ENCODE measurements around the gene TRIB2. TPM values are rescaled to one million over a fixed set of nuclear protein-coding genes. Genes with fewer than 3 reads are reported as not detected.

TRIB2 gene
- total and polyA plus RNA-seq, 2 experiments from 2014 or later: 19.2 to 27.2 TPM

GRCh38 chr2:12685145-12685544 lies 31.6 kb upstream of the TRIB2 start:
- no peak for DNase-seq (ENCODE audit: low spot score)
- Histone ChIP-seq H3K27me3 (no peaks in the 10 kb centered on the region), H4K20me1 (ENCODE audit: insufficient read depth, poor library complexity, severe bottlenecking) (no peaks in the 10 kb centered on the region), H3K4me3 (no peak overlapping the region), H3K4me1 (ENCODE audit: insufficient read depth) (peaks cover 8% of the 10 kb centered on the region), H3K79me2 (no peaks in the 10 kb centered on the region), H3K9me3 (ENCODE audit: low read depth) (no peaks in the 10 kb centered on the region), H3K27ac (no peak overlapping the region), H3K4me2 (no peak overlapping the region), H2AFZ (no peak overlapping the region), H3K9me2 (replicated peaks; ENCODE audit: insufficient read depth) (no peaks in the 10 kb centered on the region), H3K36me3 (replicated peaks; ENCODE audit: insufficient read depth, low read depth) (no peaks in the 10 kb centered on the region)
- TF ChIP-seq EZH2phosphoT487 (IDR thresholded peaks at IDR 0.05; ENCODE audit: low read depth, severe bottlenecking, unreplicated experiment): no peak
- no peak for TF ChIP-seq EZH2 (IDR thresholded peaks at IDR 0.05; ENCODE audit: borderline replicate concordance)
- TF ChIP-seq, protein P1, sequence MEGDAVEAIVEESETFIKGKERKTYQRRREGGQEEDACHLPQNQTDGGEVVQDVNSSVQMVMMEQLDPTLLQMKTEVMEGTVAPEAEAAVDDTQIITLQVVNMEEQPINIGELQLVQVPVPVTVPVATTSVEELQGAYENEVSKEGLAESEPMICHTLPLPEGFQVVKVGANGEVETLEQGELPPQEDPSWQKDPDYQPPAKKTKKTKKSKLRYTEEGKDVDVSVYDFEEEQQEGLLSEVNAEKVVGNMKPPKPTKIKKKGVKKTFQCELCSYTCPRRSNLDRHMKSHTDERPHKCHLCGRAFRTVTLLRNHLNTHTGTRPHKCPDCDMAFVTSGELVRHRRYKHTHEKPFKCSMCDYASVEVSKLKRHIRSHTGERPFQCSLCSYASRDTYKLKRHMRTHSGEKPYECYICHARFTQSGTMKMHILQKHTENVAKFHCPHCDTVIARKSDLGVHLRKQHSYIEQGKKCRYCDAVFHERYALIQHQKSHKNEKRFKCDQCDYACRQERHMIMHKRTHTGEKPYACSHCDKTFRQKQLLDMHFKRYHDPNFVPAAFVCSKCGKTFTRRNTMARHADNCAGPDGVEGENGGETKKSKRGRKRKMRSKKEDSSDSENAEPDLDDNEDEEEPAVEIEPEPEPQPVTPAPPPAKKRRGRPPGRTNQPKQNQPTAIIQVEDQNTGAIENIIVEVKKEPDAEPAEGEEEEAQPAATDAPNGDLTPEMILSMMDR (IDR thresholded peaks at IDR 0.05; ENCODE audit: poor library complexity): no peak
- 100% methylated on average over 3 of the region's 3 CpGs for WGBS (ENCODE audit: low lambda C conversion rate, missing lambda C conversion rate)

GRCh38 chr2:12685956-12686355 lies 30.8 kb upstream of the TRIB2 start:
- H3K4me2 ChIP-seq: no peak overlapping the region
- H3K9me2 ChIP-seq (replicated peaks; ENCODE audit: insufficient read depth): no peaks in the 10 kb centered on the region
- TF ChIP-seq, protein P1 (IDR thresholded peaks at IDR 0.05; ENCODE audit: poor library complexity): no peak
- TF ChIP-seq EZH2phosphoT487 (IDR thresholded peaks at IDR 0.05; ENCODE audit: low read depth, severe bottlenecking, unreplicated experiment) (no peak), EZH2 (IDR thresholded peaks at IDR 0.05; ENCODE audit: borderline replicate concordance) (no peak)
- no peak for DNase-seq (ENCODE audit: low spot score)
- H4K20me1 ChIP-seq (ENCODE audit: insufficient read depth, poor library complexity, severe bottlenecking): no peaks in the 10 kb centered on the region
- peaks cover 8% of the 10 kb centered on the region for H3K4me1 ChIP-seq (ENCODE audit: insufficient read depth)
- 85% methylated on average over 6 of the region's 6 CpGs for WGBS (ENCODE audit: low lambda C conversion rate, missing lambda C conversion rate)
- H3K9me3 ChIP-seq (ENCODE audit: low read depth): no peaks in the 10 kb centered on the region
- H3K36me3 ChIP-seq (replicated peaks; ENCODE audit: insufficient read depth, low read depth): no peaks in the 10 kb centered on the region
- no peaks in the 10 kb centered on the region for H3K79me2 ChIP-seq
- no peak overlapping the region for H3K4me3 ChIP-seq
- no peak overlapping the region for H3K27ac ChIP-seq
- H2AFZ ChIP-seq: no peak overlapping the region
- no peaks in the 10 kb centered on the region for H3K27me3 ChIP-seq

- WGBS (ENCODE audit: low lambda C conversion rate, missing lambda C conversion rate): 78% methylated on average over 7 of the region's 7 CpGs
- TF ChIP-seq EZH2phosphoT487 (IDR thresholded peaks at IDR 0.05; ENCODE audit: low read depth, severe bottlenecking, unreplicated experiment) (no peak), EZH2 (IDR thresholded peaks at IDR 0.05; ENCODE audit: borderline replicate concordance) (no peak)
Measured at GRCh38 chr2:12686708-12687283, 29.9 kb upstream of the TRIB2 start.

DNA sequence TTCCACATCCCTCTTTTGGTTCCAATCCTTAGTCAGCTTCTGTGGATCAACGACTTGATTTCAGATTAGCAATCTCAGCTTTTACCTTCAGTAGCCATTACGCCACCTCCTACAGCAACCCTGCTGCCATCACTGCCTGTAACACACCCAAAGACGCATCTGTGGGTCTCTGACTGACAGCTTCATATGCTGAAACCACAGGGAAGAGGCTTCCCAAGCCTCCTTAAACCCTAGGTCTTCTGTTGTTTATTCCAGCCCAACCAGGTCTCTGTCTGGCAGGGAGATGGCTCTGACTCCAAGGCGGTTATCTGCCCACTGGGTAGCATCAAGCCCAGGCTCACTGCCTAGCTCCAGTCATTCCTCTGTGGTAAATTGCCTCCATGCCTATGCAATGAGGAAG lies 28.6 kb upstream of the TRIB2 start:
- no peak for TF ChIP-seq EZH2phosphoT487 (IDR thresholded peaks at IDR 0.05; ENCODE audit: low read depth, severe bottlenecking, unreplicated experiment)
- TF ChIP-seq EZH2 (IDR thresholded peaks at IDR 0.05; ENCODE audit: borderline replicate concordance): no peak
- TF ChIP-seq, protein P1 (IDR thresholded peaks at IDR 0.05; ENCODE audit: poor library complexity): no peak
- no peaks in the 10 kb centered on the region for H3K27me3 ChIP-seq
- no peak for DNase-seq (ENCODE audit: low spot score)
- H3K36me3 ChIP-seq (replicated peaks; ENCODE audit: insufficient read depth, low read depth): no peaks in the 10 kb centered on the region
- H3K9me2 ChIP-seq (replicated peaks; ENCODE audit: insufficient read depth): no peaks in the 10 kb centered on the region
- no peak overlapping the region for H3K4me2 ChIP-seq
- peaks cover 8% of the 10 kb centered on the region for H3K4me1 ChIP-seq (ENCODE audit: insufficient read depth)
- no peaks in the 10 kb centered on the region for H3K79me2 ChIP-seq
- no peak overlapping the region for H3K27ac ChIP-seq
- 87% methylated on average over 4 of the region's 4 CpGs for WGBS (ENCODE audit: low lambda C conversion rate, missing lambda C conversion rate)
- H2AFZ ChIP-seq: no peak overlapping the region
- H3K4me3 ChIP-seq: no peak overlapping the region
- no peaks in the 10 kb centered on the region for H3K9me3 ChIP-seq (ENCODE audit: low read depth)
- no peaks in the 10 kb centered on the region for H4K20me1 ChIP-seq (ENCODE audit: insufficient read depth, poor library complexity, severe bottlenecking)

More at GRCh38 chr2:12686708-12687283, 29.9 kb upstream of the TRIB2 start:
- Histone ChIP-seq H3K9me2 (replicated peaks; ENCODE audit: insufficient read depth) (no peaks in the 10 kb centered on the region), H3K4me3 (no peak overlapping the region), H3K79me2 (no peaks in the 10 kb centered on the region), H3K36me3 (replicated peaks; ENCODE audit: insufficient read depth, low read depth) (no peaks in the 10 kb centered on the region), H3K9me3 (ENCODE audit: low read depth) (no peaks in the 10 kb centered on the region), H2AFZ (no peak overlapping the region), H4K20me1 (ENCODE audit: insufficient read depth, poor library complexity, severe bottlenecking) (no peaks in the 10 kb centered on the region), H3K27ac (no peak overlapping the region), H3K27me3 (no peaks in the 10 kb centered on the region), H3K4me2 (no peak overlapping the region), H3K4me1 (ENCODE audit: insufficient read depth) (peaks cover 8% of the 10 kb centered on the region)
- DNase-seq (ENCODE audit: low spot score): no peak

All from hepatocyte (in vitro differentiated cells).